Measurements from ENCODE around the gene TTC16.

- TF ChIP-seq CTCF (IDR thresholded peaks at IDR 0.05) (no peak), POLR2A (IDR thresholded peaks at IDR 0.05) (peak in 1 of 2 donors; percentile 27), EP300 (IDR thresholded peaks at IDR 0.05) (no peak), POLR2AphosphoS5 (IDR thresholded peaks at IDR 0.05) (peak; percentile 72)
These were observed at the start of gene TTC16, which contains the start of gene PTRH1 for GRCh38 chr9:127715470-127716337.

Data from gastroesophageal sphincter (tissue), 3 donors.